Suprapubic skin (tissue), 4 donors: ENCODE measurements around the gene ABLIM2.

Experiments used
- EP300 ChIP-seq: sonication (generic); formaldehyde crosslinking; IDR thresholded peaks from one replicate; pipeline ENCODE4 v1.6.1; 2017; ENCODE audit warnings: antibody characterized with exemption
- POLR2A ChIP-seq, 2 donors: fragments of 450-650 bp; IDR thresholded peaks; one replicate each; pipeline ENCODE4 v1.6.1; 2017; ENCODE audit warnings: antibody characterized with exemption in 2 of 2, mild to moderate bottlenecking in 2 of 2, moderate library complexity in 2 of 2
- POLR2AphosphoS5 ChIP-seq, 3 donors: sonication (generic); formaldehyde crosslinking; IDR thresholded peaks; one replicate each; pipeline ENCODE4 v1.6.1; 2017; ENCODE audit warnings: antibody characterized with exemption in 3 of 3
- TF ChIP-seq, protein P1 (sequence below), 2 donors: fragments of 200-600 bp in 1 of 2; fragments of 450-650 bp in 1 of 2; sonication (generic) in 1 of 2; IDR thresholded peaks; one replicate each; pipeline ENCODE4 v1.5.1; 2016 to 2019; ENCODE audit warnings: antibody characterized with exemption in 2 of 2, mild to moderate bottlenecking in 1 of 2, moderate library complexity in 1 of 2

GRCh38 chr4:8114456-8115202, 44.0 kb downstream of the ABLIM2 start:
- TF ChIP-seq, protein P1, sequence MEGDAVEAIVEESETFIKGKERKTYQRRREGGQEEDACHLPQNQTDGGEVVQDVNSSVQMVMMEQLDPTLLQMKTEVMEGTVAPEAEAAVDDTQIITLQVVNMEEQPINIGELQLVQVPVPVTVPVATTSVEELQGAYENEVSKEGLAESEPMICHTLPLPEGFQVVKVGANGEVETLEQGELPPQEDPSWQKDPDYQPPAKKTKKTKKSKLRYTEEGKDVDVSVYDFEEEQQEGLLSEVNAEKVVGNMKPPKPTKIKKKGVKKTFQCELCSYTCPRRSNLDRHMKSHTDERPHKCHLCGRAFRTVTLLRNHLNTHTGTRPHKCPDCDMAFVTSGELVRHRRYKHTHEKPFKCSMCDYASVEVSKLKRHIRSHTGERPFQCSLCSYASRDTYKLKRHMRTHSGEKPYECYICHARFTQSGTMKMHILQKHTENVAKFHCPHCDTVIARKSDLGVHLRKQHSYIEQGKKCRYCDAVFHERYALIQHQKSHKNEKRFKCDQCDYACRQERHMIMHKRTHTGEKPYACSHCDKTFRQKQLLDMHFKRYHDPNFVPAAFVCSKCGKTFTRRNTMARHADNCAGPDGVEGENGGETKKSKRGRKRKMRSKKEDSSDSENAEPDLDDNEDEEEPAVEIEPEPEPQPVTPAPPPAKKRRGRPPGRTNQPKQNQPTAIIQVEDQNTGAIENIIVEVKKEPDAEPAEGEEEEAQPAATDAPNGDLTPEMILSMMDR (IDR thresholded peaks at IDR 0.05), result no peak
- TF ChIP-seq POLR2A (IDR thresholded peaks at IDR 0.05) (no peak), POLR2AphosphoS5 (IDR thresholded peaks at IDR 0.05) (no peak), EP300 (no peak)
